Mesenteric fat pad (tissue), 1 donor: ENCODE data around the gene PTPMT1. TPM values are rescaled to one million over a fixed set of nuclear protein-coding genes. Genes with fewer than 3 reads are reported as not detected.

Experiments used
- DNase-seq: peaks from one replicate; pipeline ENCODE4 v3.0.0-alpha.2; 2020; ENCODE audit warnings: low spot score
- total RNA-seq: library from RNA; stranded (reverse); fragmentation: NEBNext Ultra II Directional; extraction: Animal tissue kit (Norgen Biotek cat#: 25700); gene quantifications from one replicate; pipeline ENCODE4 v1.2.1, GENCODE V29; 2021
- donor health status: DM: yes; HTN: yes; CAD: no.

The PTPMT1 gene
- total RNA-seq, 1 donor from 2014 or later: 50.7 TPM

- DNase-seq: peak; percentile 18
These were observed 41.3 kb downstream of the PTPMT1 start for GRCh38 chr11:47606731-47607130.

- peak; percentile 89 for DNase-seq
These were observed 42.0 kb downstream of the PTPMT1 start for GRCh38 chr11:47607380-47607779.

- no peak for DNase-seq
These were observed 44.3 kb downstream of the PTPMT1 start for GRCh38 chr11:47609675-47610074.

DNA sequence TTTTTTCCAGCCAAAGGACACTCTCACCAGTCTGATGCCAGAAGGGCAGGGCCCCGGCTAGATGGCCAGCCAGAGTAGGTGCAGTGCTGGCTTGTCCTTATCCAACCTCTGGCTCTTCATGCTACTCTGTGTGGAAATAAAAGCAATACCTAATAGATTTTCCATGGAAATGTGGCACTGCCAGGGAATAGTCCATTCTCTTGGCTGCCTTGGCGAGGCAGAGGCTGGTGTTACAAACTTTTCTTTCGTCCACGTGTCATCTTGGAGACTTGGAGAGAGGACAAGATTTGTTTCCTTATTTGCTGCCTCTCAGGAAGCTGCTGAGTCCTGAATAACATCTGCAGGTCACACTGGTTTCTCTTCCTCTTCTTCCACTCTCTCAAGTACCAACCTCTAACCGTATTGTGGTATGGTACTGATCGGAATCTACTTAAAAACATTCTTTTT lies 46.0 kb downstream of the PTPMT1 start:
- peak; percentile 26 for DNase-seq

DNA sequence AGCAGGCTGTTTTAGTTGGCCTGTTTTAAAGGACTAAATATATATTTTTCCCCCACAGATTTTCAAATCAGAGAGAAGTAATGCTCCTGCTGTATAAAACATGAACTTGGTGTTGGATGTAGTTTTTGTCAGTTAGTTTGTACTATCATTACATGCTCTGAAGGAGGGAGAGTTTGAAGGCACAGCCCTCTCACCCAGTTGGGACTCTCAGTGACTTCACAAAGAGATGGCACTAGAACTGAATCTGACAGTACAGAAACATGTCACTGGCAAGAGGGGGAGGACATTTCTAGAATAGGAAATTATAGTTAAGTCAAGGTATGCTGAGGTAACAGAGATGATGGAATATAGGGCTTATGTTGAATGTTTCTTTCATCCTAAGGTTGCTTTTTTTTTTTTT lies 49.9 kb downstream of the PTPMT1 start:
- DNase-seq: no peak

DNA sequence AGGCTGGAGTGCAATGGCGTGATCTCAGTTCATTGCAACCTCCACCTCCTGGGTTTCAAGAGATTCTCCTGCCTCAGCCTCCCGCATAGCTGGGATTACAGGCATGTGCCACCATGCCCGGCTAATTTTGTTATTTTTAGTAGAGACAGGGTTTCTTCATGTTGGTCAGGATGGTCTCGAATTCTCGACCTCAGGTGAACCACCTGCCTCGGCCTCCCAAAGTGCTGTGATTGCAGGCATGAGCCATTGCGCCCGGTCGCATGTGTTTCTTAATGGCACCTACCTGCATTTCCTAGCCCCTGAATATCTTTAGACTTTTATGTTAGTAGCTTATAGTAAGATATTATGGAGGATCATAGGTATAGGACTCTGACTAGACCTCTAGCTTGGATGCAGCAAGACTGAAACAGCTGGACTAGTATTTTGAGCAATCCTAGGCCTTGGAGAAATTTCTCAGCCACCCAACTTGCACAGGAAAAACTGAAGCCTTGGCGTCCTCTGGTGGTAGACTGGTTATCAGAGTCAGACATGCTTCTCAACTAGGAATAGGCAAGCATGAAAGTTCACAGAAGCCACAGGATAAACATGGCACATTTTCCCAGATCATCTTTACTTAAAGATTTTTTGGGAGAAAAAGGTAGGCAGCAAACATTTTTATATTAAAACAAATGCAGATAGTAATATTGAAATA lies 51.5 kb downstream of the PTPMT1 start:
- DNase-seq: peak; percentile 65

DNA sequence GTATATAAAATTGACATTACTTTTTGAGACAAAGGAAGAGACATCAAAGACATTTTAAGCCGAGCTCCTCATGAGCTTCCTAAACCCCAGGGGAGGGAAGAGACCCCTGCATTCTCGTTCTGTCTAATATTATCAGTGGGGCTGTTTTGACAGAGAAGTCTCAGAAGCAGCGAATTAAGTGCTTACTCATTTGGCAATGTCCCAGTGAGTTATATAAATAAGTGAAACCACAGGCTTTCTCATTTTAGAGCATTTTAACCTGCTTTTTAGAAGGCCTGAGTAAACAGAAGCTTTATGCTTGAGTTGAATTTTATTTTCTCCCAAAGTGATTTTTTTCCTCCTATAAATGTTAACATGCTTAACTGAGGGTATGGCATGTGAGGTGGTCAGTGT lies 52.0 kb downstream of the PTPMT1 start:
- DNase-seq: no peak

DNA sequence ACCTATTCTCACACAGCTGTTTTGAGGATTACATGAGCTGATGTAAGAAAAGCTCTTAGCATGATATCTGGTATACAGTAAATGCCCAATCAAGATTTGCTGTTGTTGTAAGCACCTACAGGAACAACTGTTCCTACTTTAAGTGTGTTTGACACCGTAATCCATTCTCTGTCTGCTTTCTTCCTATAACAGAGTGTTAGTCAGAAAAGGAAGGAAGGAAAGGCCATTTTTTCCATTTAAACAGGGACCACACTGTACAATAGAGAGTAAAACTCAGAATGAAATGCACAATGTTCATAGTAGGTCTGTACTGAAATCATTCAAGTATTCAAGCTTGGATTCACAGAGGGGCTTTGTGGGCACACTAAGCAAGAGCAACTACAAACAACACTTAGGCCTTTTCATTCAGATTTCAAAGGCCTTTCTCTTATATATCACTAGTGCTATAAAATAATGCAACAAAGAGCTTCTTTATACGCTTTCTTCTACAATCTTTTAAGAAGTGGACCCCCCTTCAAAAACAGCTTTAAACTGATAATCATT lies 55.5 kb downstream of the PTPMT1 start:
- no peak for DNase-seq

Other genes with a start within 250 kb of the PTPMT1 start
- 0.48 TPM for gene MYBPC3, start 212.9 kb upstream of the PTPMT1 start, total RNA-seq
- gene SPI1, start 187.1 kb upstream of the PTPMT1 start, total RNA-seq: 74.7 TPM
- 49.7 TPM for gene SLC39A13, start 157.0 kb upstream of the PTPMT1 start, total RNA-seq
- 116 TPM for gene PSMC3, start 139.2 kb upstream of the PTPMT1 start, total RNA-seq
- gene RAPSN, start 116.5 kb upstream of the PTPMT1 start, total RNA-seq: 0.55 TPM
- gene CELF1, start 12.5 kb upstream of the PTPMT1 start, total RNA-seq: 127 TPM
- gene KBTBD4, start 13.4 kb downstream of the PTPMT1 start, total RNA-seq: 12.6 TPM
- gene NDUFS3, start 13.5 kb downstream of the PTPMT1 start, total RNA-seq: 72.8 TPM
- gene FAM180B, start 21.1 kb downstream of the PTPMT1 start, total RNA-seq: 0.55 TPM
- 1.1 TPM for gene C1QTNF4, start 28.8 kb downstream of the PTPMT1 start, total RNA-seq
- 110 TPM for gene MTCH2, start 77.0 kb downstream of the PTPMT1 start, total RNA-seq
- gene AGBL2, start 149.8 kb downstream of the PTPMT1 start, total RNA-seq: 0.42 TPM
- 89.9 TPM for gene FNBP4, start 201.7 kb downstream of the PTPMT1 start, total RNA-seq